GM19043 (cell line): ENCODE data around the gene LCMT2.

ENCODE experiments used
- ATAC-seq: cut with Tn5 transposase; IDR thresholded peaks from one replicate; pipeline ENCODE4 v1.9.1; 2021; ENCODE audit warnings: low read depth; ENCODE audit not compliant: unreplicated experiment

Gene LCMT2, protein sequence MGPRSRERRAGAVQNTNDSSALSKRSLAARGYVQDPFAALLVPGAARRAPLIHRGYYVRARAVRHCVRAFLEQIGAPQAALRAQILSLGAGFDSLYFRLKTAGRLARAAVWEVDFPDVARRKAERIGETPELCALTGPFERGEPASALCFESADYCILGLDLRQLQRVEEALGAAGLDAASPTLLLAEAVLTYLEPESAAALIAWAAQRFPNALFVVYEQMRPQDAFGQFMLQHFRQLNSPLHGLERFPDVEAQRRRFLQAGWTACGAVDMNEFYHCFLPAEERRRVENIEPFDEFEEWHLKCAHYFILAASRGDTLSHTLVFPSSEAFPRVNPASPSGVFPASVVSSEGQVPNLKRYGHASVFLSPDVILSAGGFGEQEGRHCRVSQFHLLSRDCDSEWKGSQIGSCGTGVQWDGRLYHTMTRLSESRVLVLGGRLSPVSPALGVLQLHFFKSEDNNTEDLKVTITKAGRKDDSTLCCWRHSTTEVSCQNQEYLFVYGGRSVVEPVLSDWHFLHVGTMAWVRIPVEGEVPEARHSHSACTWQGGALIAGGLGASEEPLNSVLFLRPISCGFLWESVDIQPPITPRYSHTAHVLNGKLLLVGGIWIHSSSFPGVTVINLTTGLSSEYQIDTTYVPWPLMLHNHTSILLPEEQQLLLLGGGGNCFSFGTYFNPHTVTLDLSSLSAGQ

DNA sequence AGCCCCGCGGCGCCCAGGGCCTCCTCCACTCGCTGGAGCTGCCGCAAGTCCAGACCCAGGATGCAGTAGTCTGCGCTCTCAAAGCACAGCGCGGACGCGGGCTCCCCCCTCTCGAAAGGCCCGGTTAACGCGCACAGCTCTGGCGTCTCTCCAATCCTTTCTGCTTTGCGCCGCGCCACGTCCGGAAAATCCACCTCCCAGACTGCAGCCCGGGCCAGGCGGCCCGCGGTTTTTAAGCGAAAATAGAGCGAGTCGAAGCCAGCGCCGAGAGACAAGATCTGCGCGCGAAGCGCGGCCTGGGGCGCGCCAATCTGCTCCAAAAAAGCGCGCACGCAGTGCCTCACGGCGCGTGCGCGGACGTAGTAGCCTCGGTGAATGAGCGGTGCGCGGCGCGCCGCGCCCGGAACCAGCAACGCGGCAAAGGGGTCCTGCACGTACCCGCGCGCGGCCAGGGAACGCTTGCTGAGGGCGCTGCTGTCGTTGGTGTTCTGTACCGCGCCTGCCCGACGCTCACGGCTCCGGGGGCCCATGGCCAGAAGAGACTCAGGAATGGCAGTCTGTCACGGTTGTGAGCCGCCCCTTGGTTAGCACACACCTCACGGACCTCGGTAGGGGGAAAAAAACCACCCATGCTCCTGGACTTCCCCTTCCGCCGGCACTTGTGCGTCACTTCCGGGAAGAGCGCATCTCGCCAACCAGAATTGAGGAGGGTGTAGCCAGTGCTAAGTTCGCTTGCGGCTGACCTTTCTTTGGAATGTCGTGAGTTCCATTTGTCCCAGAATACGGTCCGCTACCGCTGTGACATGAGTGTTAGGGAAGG is at the start of gene LCMT2:
Gene LCMT2 (minus strand): TSS at position 614 of the 820 bp plus-strand sequence. CDS start 84 bp downstream, at position 530.
- peak; percentile 84 for ATAC-seq

DNA sequence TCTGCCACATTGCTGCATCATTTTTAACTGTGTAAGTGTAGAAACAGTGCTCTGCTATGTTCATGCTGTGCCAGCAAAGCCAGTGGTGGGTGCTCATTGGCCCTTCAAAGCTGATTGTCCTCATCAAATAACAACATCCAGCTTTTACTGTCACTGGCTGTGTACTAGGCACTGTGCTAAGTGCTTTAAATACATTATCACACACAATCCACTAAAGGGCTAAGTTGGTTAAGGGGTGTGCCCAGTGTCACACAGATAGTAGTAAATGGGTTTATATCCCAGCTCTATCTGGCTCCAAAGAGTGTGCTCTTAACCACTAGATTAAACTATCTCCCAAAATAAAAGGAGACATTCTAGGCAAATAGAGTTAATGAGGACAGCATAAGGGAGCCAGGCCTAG is 48.2 kb upstream of the LCMT2 start:
- ATAC-seq, result no peak

DNA sequence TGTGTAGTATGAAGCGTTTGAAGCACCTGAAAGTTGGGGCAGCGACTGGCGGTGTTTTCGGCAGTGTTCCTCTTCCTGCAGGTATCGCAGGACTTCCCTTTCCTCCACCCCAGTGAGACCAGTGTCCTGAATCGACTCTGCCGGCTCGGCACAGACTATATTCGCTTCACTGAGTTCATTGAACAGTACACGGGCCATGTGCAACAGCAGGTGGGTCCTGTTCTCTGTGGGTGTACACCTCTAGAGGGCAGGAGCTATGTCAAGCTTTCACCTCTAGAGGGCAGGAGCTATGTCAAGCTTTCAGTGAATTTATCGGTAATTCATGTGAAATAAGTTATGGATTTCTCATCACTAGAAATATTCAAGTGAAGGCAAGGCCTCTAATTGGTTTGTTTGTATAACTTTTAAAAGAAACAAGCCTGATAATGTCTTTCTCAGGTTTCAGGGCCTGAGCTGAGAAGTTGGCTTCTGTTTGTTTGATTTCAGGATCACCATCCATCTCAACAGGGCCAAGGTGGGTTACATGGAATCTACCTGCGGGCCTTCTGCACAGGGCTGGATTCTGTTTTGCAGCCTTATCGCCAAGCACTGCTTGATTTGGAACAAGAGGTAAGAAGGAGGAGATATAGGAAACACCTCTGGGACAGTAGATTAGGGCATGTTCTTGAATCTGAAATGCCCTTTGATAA is 45.8 kb upstream of the LCMT2 start:
- no peak for ATAC-seq

DNA sequence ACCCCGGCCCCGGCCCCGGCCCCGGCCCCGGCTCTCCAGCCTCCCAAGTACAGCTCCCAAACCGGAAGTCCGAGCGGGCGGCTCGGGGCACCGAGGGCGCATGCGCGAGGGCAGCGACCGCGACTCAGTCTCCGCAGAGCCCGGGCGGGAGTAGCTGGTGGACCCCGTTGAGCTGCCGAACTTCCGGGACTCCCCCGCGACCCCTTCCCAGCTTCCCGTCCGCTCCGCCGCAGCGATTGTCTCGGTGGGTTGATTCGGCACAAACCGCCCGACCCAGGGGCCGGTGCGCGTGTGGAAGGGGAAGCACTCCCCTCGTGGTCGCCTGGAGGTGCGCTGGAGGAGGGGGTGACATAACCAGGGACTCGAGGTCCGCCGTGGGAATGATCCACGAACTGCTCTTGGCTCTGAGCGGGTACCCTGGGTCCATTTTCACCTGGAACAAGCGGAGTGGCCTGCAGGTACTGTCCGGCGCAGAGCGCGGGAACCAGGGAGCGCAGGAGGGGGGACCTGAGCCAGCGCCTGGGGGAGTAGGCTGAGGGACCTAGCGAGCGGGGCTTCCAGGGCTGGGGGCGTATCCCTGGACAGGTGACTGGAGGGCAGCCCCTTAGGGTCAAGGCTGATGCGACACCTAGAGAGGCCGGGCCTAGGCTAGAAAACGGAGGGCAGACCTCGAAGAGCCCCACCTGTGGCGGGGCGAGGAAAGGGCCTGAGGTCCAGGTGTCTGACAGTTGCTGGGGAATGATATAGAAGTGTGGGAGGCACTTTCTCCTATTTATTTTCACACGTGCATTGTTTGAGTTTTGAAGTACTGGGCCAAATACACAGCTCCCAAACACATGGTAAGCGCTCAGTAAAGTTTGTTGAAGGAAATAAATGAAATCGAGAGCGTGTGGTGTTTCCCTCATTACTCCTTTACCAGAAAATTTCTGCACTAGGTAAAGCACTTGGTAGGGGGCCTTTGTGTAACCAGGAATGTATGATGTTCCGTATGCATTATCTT is 40.9 kb upstream of the LCMT2 start, which contains the start of the genes TUBGCP4 and ZSCAN29:
Gene TUBGCP4 (plus strand): TSS at position 127 of the 1,000 bp plus-strand sequence. CDS start 254 bp downstream, at position 381.
Gene ZSCAN29 (minus strand): TSS at position 69 of the 1,000 bp plus-strand sequence. CDS start 1,130 bp downstream, outside the sequence.
- ATAC-seq, result peak; percentile 79

DNA sequence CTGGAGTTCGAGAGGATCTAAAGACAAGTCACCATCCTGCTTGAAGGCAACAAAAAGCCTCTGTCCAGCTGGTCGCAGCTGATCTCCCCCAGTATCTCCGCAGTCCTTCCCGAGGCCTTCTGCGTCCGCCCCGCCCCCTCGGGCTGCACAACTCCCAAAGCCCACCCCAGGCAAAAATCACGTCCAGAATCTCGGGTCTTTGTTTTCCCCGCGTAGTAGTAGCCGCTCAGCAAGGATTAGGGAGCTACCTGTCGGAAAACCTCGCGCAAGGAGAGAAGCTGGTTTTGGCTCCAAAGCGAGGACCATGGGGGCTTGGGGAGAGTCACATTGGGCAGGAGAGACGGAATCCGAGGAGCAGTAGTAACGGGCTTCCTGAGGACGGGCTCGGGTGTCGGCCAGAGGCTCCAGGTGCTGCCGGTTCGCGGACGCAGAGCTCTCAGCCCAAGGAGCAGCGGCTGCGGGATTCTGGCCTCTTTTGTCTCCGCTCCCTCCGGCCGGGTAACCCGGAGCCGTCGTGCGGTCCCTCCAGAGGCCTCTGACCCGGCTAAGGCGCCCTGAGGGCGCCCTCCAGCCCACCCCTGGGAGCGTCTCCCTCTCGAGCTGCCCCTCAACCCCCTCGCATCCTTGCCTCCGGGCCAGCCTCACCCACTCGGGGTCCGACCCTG is 40.1 kb upstream of the LCMT2 start:
- peak; percentile 34 for ATAC-seq

DNA sequence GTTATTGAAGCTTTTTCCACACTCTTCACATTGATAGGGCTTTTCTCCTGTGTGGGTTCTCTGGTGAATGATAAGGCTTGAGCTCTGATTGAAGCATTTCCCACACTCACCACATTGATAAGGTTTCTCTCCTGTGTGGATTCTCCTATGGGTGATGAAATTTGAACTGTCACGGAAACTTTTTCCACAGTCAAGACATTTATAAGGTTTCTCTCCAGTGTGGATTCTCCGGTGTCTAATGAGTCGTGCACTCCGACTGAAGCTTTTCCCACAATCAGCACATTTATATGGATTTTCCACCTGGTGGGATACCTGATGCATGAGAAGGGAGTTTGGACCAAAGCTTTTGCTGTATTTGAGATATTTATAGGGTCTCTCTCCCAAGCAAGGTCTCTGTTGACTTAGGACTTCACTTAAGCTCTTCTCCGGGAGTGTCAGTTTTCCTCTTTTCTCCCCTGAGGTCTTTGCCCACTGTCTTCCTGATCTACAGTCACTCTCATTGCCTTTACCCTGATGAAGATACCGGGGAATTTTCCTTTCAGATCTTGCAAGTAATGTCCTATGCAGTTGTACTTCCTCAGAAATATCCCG is 31.0 kb upstream of the LCMT2 start:
- no peak for ATAC-seq

DNA sequence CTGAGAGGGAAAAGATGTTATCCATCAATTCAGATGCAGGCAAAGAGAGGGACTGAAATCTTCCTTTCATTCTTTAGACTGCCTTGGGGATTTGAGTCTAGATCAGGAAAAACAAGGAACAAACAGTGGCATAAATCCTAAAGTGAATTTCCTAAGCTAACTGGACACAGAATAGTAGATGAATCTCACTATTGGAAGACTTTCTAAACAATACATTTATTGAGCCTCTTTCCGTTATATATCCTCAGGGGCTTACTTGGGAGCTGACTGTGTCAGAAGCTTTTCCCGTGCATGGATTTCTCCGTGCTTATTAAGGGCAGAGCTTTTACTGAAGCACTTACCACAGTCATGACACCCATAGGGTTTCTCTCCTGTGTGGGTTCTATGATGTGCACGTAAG is 30.4 kb upstream of the LCMT2 start:
- ATAC-seq, result no peak

DNA sequence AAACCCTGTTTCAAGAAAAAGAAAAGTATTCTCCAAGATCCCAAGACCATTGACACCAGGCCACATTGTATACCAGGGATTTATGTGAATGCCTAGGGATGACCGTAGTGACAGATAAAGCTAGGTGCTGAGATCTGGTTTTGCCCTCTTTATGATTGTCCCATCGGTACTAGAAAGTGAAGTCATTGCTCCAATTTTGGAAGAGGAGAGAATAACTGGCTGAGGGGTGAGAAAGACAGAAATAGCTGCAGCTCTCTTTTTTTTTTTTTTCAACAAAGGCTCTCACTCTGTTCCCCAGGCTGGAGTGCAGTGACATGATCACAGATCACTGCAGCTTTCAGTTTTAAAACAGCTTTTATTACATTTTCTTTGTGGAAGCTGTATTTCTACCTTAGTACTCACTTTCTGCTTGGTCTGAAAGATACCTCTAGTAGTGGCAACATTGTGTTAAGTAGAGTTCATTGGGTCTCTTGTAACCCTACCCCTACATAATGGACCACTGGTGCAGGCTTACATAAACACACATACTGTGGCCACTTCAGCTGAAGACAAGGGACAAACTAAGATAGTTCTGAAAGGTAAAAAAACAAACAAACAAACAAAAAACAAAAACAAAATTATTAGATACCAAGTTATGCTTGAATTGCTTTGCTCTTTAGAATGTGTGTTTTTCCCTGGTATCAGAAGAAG is 22.5 kb upstream of the LCMT2 start:
- ATAC-seq, result no peak

DNA sequence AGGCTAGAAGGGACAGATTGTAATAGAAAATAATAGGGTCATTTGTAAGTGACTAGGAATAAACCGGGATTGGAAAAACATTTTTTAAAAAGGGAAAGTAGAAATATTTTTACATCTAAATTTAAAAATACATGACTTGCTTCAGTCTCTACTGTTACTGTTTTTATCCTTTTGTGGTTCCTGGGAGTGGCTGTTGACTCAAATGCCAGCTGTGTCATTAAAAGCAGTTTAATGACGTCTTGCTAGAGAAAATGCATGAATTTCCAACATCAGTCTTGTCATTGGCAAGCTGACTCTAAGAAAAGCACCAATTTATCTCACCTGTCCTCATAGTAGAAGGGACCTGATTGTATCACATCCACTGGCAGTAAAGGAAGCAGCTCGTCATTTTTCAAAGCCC is 16.7 kb upstream of the LCMT2 start:
- ATAC-seq, result no peak

DNA sequence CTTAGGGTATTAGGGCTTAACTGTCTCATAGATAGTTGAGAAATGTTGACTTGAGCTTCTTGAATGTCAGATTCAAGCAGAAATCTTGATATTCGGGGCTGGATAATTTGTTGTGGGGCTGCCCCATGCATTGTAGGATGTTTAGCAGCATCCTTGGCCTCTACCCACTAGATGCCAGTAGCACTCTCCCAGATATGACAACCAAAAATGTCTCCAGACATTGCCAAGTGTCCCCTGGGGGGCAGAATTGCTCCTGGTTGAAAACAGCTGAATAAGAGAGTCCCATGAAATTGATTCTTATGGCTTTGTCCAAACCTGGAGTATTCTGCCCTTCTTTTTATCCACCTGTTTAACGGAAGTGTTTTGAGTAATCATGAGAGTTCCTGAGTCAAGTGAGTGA is 15.9 kb upstream of the LCMT2 start:
- ATAC-seq, result no peak

DNA sequence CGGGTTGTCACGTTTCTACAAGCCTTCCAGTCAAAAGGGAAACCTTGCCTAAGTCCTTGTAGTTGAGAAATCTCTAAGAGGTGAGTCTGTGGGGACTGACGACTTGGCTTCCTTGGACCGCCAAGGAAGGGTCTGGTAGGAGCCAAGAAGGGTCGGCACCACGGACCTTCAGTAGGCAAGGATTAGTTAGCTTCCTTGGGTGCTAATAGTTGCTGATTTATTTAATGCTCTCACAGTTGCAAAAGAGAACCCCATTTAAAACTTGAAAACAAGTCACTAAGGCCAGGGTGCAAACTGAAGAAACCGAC is 361 bp upstream of the LCMT2 start:
- ATAC-seq, result peak; percentile 16

DNA sequence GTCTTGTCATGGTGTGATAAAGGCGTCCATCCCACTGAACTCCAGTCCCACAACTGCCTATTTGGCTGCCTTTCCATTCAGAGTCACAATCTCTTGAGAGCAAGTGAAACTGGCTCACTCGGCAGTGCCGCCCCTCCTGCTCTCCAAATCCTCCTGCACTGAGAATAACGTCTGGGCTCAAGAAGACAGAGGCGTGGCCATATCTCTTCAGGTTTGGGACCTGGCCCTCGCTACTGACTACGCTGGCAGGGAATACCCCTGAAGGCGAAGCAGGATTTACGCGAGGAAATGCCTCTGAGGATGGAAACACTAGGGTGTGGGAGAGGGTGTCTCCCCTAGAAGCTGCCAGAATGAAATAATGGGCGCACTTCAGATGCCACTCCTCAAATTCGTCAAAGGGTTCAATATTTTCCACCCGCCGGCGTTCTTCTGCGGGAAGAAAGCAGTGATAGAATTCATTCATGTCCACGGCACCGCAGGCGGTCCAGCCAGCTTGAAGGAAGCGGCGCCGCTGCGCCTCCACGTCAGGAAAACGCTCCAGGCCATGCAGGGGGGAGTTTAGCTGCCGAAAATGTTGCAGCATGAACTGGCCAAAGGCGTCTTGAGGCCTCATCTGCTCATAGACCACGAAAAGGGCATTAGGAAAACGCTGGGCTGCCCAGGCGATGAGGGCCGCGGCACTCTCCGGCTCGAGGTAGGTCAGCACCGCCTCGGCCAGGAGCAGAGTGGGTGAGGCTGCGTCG is 985 bp downstream of the LCMT2 start:
- no peak for ATAC-seq

DNA sequence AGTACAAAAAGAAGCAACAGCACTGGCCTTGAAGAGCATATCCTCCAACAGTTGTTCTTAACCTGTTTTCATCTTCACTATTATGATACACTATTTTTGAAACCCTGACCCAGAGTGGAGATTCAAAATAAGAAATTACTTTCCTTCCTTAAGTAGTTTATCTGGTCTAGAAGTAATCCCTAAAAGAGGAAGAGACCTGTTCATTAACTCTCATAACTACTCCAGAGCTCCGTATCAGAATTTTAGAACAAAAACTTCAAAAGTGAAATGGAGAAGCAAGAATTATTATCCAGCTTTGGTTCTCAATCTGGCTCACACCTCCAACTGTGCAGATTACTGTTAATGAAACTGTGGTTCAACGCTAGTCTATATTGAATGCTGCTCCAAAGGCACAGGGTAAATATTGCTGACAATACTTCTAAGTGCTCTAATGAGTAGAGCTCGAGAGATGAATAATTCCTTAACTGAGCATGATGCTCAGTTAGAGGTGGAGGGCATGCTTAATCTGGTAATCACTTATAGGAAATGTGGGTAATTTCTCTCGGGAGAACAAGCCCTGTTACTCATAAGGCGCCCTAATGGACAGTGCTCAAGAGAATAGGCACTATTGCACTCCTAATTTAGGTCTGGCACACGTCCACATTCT is 5.2 kb downstream of the LCMT2 start:
- no peak for ATAC-seq

DNA sequence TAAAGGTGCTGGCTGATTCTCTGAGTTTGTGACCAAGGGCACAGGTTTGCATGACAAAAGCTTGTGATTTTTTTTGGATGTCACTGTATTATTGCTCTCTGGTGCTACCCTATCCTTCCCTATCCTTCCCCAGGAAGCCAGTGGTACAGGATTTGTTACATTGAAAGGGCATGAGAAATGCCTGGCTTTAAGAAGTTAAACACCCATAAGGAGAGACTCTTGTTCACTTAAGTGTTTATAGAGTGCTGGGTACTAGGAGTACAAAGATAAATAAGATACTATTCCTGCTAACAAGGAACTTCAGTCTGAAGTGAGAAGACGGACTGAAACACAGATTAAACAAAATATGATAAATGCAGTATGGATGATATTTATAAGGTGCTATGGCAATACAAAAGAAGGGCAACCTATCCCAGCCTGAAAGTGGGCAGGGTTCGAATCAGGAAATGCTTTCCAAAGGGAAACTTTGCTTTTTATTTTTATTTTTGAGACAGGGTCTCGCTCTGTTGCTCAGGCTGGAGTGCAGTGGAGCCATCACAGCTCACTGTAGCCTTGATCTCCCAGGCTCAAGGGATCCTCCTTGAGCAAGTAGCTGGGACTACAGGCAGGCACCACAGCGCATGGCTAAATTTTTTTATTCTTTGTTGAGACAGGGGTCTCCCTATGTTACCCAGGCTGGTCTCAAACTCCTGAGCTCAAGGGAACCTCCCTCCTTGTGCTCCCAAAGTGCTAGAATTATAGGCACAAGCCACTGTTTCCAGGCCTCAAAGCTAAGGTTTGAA is 11.2 kb downstream of the LCMT2 start:
- ATAC-seq, result no peak

DNA sequence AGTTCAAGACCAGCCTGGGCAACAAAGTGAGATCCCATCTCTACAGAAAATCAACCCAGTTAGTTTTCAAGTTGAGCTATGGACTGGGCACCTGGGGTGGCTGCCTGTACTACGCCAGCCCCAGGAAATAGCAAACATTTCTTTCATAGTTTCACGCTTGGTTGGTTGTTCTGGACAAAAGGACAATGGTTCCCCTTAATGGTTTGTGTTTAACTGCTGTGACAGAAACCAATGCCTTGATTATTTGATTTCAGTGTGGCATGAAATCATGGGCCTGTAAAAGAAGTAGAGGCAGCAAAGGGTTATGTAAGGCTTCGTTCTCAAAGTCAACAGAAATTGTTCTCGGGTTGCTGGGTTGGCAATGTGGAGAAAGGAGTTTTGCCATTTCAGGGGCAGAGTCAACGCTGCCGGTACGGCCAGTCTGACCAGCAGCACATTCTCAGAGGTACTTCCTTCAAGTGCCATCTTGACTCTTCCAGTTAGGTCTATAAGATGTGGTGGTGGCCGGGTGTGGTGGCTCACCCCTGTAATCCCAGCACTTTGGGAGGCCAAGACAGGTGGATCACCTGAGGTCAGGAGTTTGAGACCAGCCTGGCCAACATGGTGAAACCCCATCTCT is 12.7 kb downstream of the LCMT2 start:
- no peak for ATAC-seq

DNA sequence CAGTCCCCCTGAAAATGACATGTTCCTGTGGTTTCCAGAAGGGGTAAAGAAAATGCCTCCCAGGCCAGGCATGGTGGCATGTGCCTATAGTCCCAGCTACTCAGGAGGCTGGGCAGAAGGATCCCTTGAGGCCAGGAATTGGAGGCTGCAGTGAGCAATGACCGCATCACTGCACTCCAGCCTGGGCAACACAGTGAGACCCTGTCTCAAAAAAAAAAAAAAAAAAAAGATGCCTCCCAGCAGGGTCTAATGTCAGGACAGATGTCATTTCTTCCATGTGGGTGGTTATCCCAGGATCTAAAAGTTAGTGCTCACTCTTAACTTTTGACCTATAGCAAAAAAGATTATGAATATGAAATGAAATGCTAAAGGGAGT is 13.4 kb downstream of the LCMT2 start:
- ATAC-seq, result no peak
